HEK293 (cell line): Measurements from ENCODE around the gene ANAPC2.

Experiments
- CTCF ChIA-PET: fragments of 350-600 bp; formaldehyde crosslinking; extraction: SDS; loops from one replicate; lab custom pipeline; 2021; ENCODE audit warnings: antibody characterized with exemption; lab: Yijun Ruan, JAX
- POLR2A ChIA-PET: fragments of 300-600 bp; formaldehyde crosslinking; extraction: SDS; loops from one replicate; lab custom pipeline; 2020; ENCODE audit warnings: antibody characterized with exemption, inconsistent platforms; lab: Yijun Ruan, JAX
- H3K27ac ChIP-seq: fragments of 200-500 bp; sonication (Bioruptor generic); 2 replicates; pipeline ENCODE4 v1.5.1; 2014; ENCODE audit warnings: low read depth, low read length, control low read depth, inconsistent platforms; ENCODE audit errors: extremely low read depth
- H3K36me3 ChIP-seq, 2 experiments: fragments of 200-500 bp in 1 of 2; sonication (Bioruptor generic) in 1 of 2; 1 replicate in 1 of 2; 2 replicates in 1 of 2; pipeline ENCODE4 v1.5.1; 2014 to 2017; ENCODE audit warnings: inconsistent platforms in 2 of 2, low read length in 2 of 2; ENCODE audit not compliant: control insufficient read depth in 2 of 2, insufficient read depth in 1 of 2
- H3K4me1 ChIP-seq: fragments of 200-500 bp; sonication (Bioruptor generic); 2 replicates; pipeline ENCODE4 v1.5.1; 2014; ENCODE audit warnings: mild to moderate bottlenecking, low read length, inconsistent platforms; ENCODE audit not compliant: control insufficient read depth, insufficient read depth
- H3K4me3 ChIP-seq: 2 replicates; pipeline ENCODE4 v1.5.1; 2011; ENCODE audit warnings: low read depth, mild to moderate bottlenecking, control low read depth, low read length, moderate library complexity
- H3K9me3 ChIP-seq: fragments of 200-500 bp; sonication (Bioruptor generic); 2 replicates; pipeline ENCODE4 v1.5.1; 2014; ENCODE audit warnings: low read depth, low read length, inconsistent platforms; ENCODE audit not compliant: control insufficient read depth, insufficient read depth
- EGR2 ChIP-seq: fragments of 450-650 bp; formaldehyde crosslinking; IDR thresholded peaks from 2 replicates; pipeline ENCODE4 v1.5.1; 2016; ENCODE audit warnings: low read depth, missing biosample characterization, missing genetic modification characterization
- IKZF3 ChIP-seq: fragments of 450-650 bp; IDR thresholded peaks from 2 replicates; pipeline ENCODE4 v1.5.0; 2018; ENCODE audit warnings: missing biosample characterization, mild to moderate bottlenecking, missing genetic modification characterization, moderate library complexity
- KLF9 ChIP-seq: fragments of 450-650 bp; formaldehyde crosslinking; IDR thresholded peaks from 2 replicates; pipeline ENCODE4 v1.5.1; 2016; ENCODE audit warnings: missing biosample characterization, missing genetic modification characterization, low read depth
- MYNN ChIP-seq: fragments of 450-650 bp; formaldehyde crosslinking; IDR thresholded peaks from 2 replicates; pipeline ENCODE4 v1.5.1; 2016; ENCODE audit warnings: missing biosample characterization, missing genetic modification characterization, borderline replicate concordance
- PRDM10 ChIP-seq: fragments of 450-650 bp; formaldehyde crosslinking; IDR thresholded peaks from 2 replicates; pipeline ENCODE4 v1.5.1; 2016; ENCODE audit warnings: missing biosample characterization, missing genetic modification characterization
- ZBTB49 ChIP-seq: fragments of 450-650 bp; formaldehyde crosslinking; IDR thresholded peaks from 2 replicates; pipeline ENCODE4 v1.5.1; 2016; ENCODE audit warnings: missing biosample characterization, missing genetic modification characterization, low read depth
- ZNF146 ChIP-seq: fragments of 450-650 bp; formaldehyde crosslinking; IDR thresholded peaks from 2 replicates; pipeline ENCODE4 v1.5.1; 2016; ENCODE audit warnings: missing biosample characterization, missing genetic modification characterization
- ZNF175 ChIP-seq: fragments of 450-650 bp; formaldehyde crosslinking; IDR thresholded peaks from 2 replicates; pipeline ENCODE4 v1.5.1; 2016; ENCODE audit warnings: missing biosample characterization, missing genetic modification characterization
- ZNF2 ChIP-seq: fragments of 450-650 bp; formaldehyde crosslinking; IDR thresholded peaks from 2 replicates; pipeline ENCODE4 v1.5.1; 2016; ENCODE audit warnings: missing biosample characterization, missing genetic modification characterization
- ZNF202 ChIP-seq: fragments of 450-650 bp; formaldehyde crosslinking; IDR thresholded peaks from 2 replicates; pipeline ENCODE4 v1.5.1; 2016; ENCODE audit warnings: missing biosample characterization, missing genetic modification characterization, borderline replicate concordance
- ZNF24 ChIP-seq: fragments of 450-650 bp; formaldehyde crosslinking; IDR thresholded peaks from 2 replicates; pipeline ENCODE4 v1.5.1; 2016; ENCODE audit warnings: missing biosample characterization, missing genetic modification characterization
- ZNF398 ChIP-seq: fragments of 450-650 bp; formaldehyde crosslinking; IDR thresholded peaks from 2 replicates; pipeline ENCODE4 v1.5.1; 2017; ENCODE audit warnings: missing biosample characterization, missing genetic modification characterization
- ZNF513 ChIP-seq: fragments of 450-650 bp; IDR thresholded peaks from 2 replicates; pipeline ENCODE4 v1.5.1; 2018; ENCODE audit warnings: missing biosample characterization, missing genetic modification characterization
- ZNF626 ChIP-seq: fragments of 450-650 bp; sonication (Bioruptor Pico); formaldehyde crosslinking; IDR thresholded peaks from 2 replicates; pipeline ENCODE4 v1.5.1; 2018; ENCODE audit warnings: missing biosample characterization, missing genetic modification characterization, inconsistent platforms
- ZNF660 ChIP-seq: fragments of 450-650 bp; IDR thresholded peaks from 2 replicates; pipeline ENCODE4 v1.5.1; 2018; ENCODE audit warnings: missing biosample characterization, mild to moderate bottlenecking, missing genetic modification characterization
- ZSCAN16 ChIP-seq: fragments of 450-650 bp; formaldehyde crosslinking; IDR thresholded peaks from 2 replicates; pipeline ENCODE4 v1.5.1; 2016; ENCODE audit warnings: missing biosample characterization, missing genetic modification characterization
- ZSCAN30 ChIP-seq: fragments of 450-650 bp; IDR thresholded peaks from 2 replicates; pipeline ENCODE4 v1.5.1; 2018; ENCODE audit warnings: missing biosample characterization, mild to moderate bottlenecking, missing genetic modification characterization, moderate library complexity

ANAPC2 gene

GRCh38 chr9:137174722-137175293, 13.6 kb downstream of the ANAPC2 start:
- ChIA-PET CTCF (interaction anchor here (1.1 to 3.1 kb wide), 2 partner anchors 56 to 62 kb away, joined by 8 to 12 read pairs; no protein-coding TSS in a partner anchor), POLR2A (interaction anchor here (0.8 to 7.4 kb wide), 7 partner anchors 15 to 127 kb away, joined by 3 to 53 read pairs (median 6); partner anchors contain the start of genes ANAPC2, NRARP and SSNA1)
- Histone ChIP-seq H3K27ac (no peak overlapping the region), H3K36me3 (peaks cover 0 to 29% of the 10 kb centered on the region in 2 experiments; a peak in 2 of 3 replicates), H3K4me1 (no peaks in the 10 kb centered on the region), H3K4me3 (no peak overlapping the region), H3K9me3 (no peaks in the 10 kb centered on the region)
- TF ChIP-seq ZBTB49 (tag by site-specific recombination) (no peak), ZNF146 (no peak), ZNF660 (tag by site-specific recombination) (no peak), ZNF202 (tag by site-specific recombination) (no peak), ZNF24 (no peak)

GRCh38 chr9:137173796-137174664, 14.3 kb downstream of the ANAPC2 start:
- no peaks in the 10 kb centered on the region for H3K9me3 ChIP-seq
- no peak for TF ChIP-seq ZNF626 (tag by site-specific recombination)
- TF ChIP-seq MYNN = no peak
- TF ChIP-seq IKZF3 (tag by site-specific recombination) = no peak
- TF ChIP-seq KLF9 = no peak
- TF ChIP-seq ZNF513 (tag by site-specific recombination) = no peak
- TF ChIP-seq ZSCAN16 (tag by site-specific recombination) = no peak
- H3K27ac ChIP-seq = no peak overlapping the region
- no peak overlapping the region for H3K4me3 ChIP-seq
- ChIA-PET CTCF (interaction anchor here (0.8 to 1.1 kb wide), 2 partner anchors 55 to 63 kb away, joined by 3 to 8 read pairs; no protein-coding TSS in a partner anchor), POLR2A (interaction anchor here (0.6 to 7.4 kb wide), 6 partner anchors 12 to 128 kb away, joined by 3 to 53 read pairs (median 6); partner anchors contain the start of genes ANAPC2, NRARP and SSNA1)
- H3K4me1 ChIP-seq = no peaks in the 10 kb centered on the region; the same call in 1 of the 2 replicates
- H3K36me3 ChIP-seq = peaks cover 0 to 21% of the 10 kb centered on the region in 2 experiments; a peak in 1 of 3 replicates

- ChIA-PET POLR2A (interaction anchor here (0.6 to 7.4 kb wide), 5 partner anchors 11 to 88 kb away, joined by 3 to 53 read pairs (median 3); partner anchors contain the start of gene TUBB4B), CTCF (interaction anchor here (0.8 to 1.1 kb wide), 2 partner anchors 63 to 64 kb away, joined by 3 read pairs; no protein-coding TSS in a partner anchor)
- Histone ChIP-seq H3K27ac (no peak overlapping the region), H3K4me3 (no peak overlapping the region), H3K9me3 (no peaks in the 10 kb centered on the region), H3K36me3 (peaks cover 0 to 13% of the 10 kb centered on the region in 2 experiments; a peak in 1 of 3 replicates), H3K4me1 (no peaks in the 10 kb centered on the region; the same call in 1 of the 2 replicates)
- no peak for TF ChIP-seq ZNF398 (tag by site-specific recombination)
- peak; percentile 28; the same call in 1 of the 2 replicates for TF ChIP-seq PRDM10 (tag by site-specific recombination)
- no peak for TF ChIP-seq ZNF175 (tag by site-specific recombination)
- no peak for TF ChIP-seq ZNF2 (tag by site-specific recombination)
- no peak for TF ChIP-seq ZSCAN30 (tag by site-specific recombination)
- peak; percentile 57; the same call in 1 of the 2 replicates for TF ChIP-seq EGR2 (tag by site-specific recombination)
These were observed 15.2 kb downstream of the ANAPC2 start for GRCh38 chr9:137172901-137173795.
